ENCODE measurements around the gene PTCD2.

Gene PTCD2

DNA sequence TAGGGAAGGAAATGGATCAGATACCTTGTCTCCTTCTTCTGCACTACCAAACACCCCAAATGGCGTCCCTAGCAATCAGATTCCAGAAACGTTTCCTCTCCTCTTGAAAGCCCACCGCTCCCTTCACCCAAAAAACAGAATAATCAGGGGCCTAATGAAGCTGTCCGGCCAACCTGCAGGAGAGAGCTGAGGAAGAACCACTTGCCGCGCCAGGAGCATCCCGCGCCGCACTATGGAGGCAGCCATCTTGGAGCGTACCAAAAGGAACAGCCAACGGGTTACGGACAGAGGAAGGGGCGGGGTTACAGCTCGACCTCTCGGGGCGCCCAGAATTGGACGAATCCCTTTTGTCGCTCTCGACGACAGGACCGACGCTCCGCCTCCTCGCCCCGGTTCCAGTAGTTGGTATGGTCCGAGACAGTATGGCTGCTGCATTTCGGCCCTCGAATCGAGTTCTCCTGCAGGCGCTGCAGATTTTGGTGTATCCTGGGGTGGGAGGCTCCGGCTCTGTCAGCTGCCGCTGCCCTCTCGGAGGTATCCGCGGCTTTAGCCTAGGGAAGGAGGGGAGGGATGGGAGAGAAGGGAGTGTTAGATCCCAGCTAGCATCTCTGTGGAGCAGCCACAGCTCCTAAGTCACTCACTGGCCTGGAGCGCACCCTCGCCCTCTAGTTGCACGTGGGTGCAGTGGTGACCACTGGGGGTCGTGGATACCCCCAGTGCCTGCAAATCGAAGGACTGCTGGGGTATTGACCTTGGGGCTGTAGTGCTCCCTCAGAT lies at the start of gene PTCD2, which contains the start of gene MRPS27:
TSS of gene PTCD2 (plus strand) at position 398 of the 777 bp plus-strand sequence. CDS start at position 408, 10 bp downstream.
TSS of gene MRPS27 (minus strand) at position 265 of the 777 bp plus-strand sequence. CDS start at position 246, 19 bp downstream.
- H3K4me3 ChIP-seq (ENCODE audit: low read depth, low read length), result peak within 1 kb of the TSS; percentile 70

GRCh38 chr5:72271702-72272101 lies 48.5 kb upstream of the PTCD2 start:
- no peak for DNase-seq (ENCODE audit: low read depth)
- H3K4me3 ChIP-seq (ENCODE audit: low read depth, low read length), result no peak overlapping the region

More for the DNA sequence above, at the start of gene PTCD2, which contains the start of gene MRPS27:
- peak; percentile 98 for DNase-seq (ENCODE audit: low read depth)

GRCh38 chr5:72272398-72272797 lies 47.8 kb upstream of the PTCD2 start:
- DNase-seq (ENCODE audit: low read depth), result no peak
- no peak overlapping the region for H3K4me3 ChIP-seq (ENCODE audit: low read depth, low read length)

GRCh38 chr5:72273547-72273946 lies 46.6 kb upstream of the PTCD2 start:
- no peak overlapping the region for H3K4me3 ChIP-seq (ENCODE audit: low read depth, low read length)
- no peak for DNase-seq (ENCODE audit: low read depth)

- DNase-seq (ENCODE audit: low read depth), result no peak
- no peak overlapping the region for H3K4me3 ChIP-seq (ENCODE audit: low read depth, low read length)
Measured at GRCh38 chr5:72276219-72276752, 43.9 kb upstream of the PTCD2 start.

DNA sequence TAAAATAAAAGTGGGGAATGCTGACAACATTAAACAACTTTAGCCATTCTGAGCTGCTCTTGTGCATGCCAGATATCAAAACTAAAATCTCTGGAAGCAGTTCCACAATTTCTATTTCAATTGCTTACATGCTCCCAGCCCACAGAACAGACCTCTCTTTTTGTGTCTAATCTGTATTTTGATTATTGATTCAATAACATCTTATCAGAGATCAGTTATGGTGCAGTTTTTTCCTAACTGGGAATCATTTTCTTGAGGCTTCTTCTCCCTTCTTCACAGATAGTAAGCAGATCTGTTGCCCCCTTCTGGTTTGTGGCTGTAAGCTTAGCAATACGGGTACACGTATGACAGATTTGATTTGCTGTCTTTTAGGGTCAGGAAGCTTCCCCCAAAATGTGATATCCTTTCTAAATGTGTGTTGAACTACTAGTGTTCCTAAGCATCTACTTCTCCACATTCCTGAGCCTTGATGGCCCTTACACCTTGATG lies 39.5 kb upstream of the PTCD2 start:
- H3K4me3 ChIP-seq (ENCODE audit: low read depth, low read length), result no peak overlapping the region
- peak; percentile 36 for DNase-seq (ENCODE audit: low read depth)

DNA sequence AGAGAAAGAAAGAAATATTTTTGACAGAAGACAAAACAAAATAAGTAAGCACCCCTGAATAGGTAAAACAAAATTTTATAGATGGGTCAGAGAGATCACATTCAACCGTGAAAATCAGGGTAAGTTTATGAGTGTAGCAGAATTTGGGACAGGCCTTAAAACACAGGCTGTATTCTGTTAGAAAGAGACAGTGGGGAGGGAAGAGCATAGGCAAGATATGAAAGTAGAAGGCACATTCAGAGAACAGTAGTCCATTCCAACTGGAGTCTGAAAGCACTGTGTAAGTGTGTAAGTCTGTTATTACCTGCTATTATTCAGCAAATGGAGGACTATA lies 38.8 kb upstream of the PTCD2 start:
- DNase-seq (ENCODE audit: low read depth), result no peak
- no peak overlapping the region for H3K4me3 ChIP-seq (ENCODE audit: low read depth, low read length)

DNA sequence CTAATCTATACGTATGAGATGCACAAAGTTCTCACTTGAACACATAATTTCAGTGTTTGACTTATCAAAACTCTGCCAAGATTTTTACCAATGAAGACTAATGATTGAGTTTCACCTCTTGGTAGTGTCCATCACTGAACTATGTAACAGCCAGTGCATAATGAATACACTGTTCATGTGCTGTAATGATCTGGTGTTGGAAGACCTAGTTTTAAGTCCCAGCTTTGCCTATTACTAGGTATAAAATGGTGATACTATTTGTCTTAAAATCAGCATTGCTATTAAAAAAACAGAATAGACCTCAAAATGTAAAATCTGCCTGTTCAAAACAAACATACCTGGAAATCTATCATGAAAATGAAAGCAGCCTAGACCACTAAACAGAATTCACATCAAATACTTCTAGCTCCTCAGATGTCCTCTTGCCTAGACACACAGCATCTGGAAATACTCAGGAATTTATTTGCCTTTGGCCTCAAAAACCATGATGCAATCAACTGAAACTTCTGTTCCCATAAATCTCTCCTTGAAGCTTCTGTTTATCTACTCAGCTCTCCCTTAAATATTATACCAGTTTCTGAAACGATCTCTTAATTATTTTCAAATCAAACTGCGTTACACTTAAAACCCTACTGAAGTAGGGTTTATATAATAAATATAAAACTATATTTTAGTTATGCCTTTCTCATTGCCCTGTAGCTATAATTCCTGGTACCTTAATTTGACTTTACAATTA lies 38.2 kb upstream of the PTCD2 start:
- no peak overlapping the region for H3K4me3 ChIP-seq (ENCODE audit: low read depth, low read length)
- DNase-seq (ENCODE audit: low read depth), result peak; percentile 81

GRCh38 chr5:72282878-72283277 lies 37.3 kb upstream of the PTCD2 start:
- H3K4me3 ChIP-seq (ENCODE audit: low read depth, low read length), result no peak overlapping the region
- no peak for DNase-seq (ENCODE audit: low read depth)

DNA sequence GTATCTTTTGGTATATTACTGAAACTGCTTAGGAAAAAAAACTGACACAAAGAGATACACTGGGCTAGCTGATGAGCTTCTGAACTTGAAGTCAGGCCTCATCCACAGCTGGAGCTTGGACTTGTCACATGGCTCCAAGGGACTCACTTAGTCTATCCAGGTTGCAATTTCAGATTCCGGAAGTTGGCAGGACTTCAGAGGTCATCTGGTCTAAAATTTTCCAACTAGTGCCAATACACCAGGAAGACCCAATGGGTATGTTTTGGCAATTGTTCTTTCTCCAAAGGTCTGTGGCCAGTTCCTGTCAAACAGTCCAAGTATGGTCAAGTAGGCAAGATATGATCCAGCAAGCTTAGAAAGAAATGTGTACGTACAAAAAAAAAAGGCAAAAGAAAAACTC lies 36.8 kb upstream of the PTCD2 start:
- DNase-seq (ENCODE audit: low read depth), result no peak
- no peak overlapping the region for H3K4me3 ChIP-seq (ENCODE audit: low read depth, low read length)

- no peak overlapping the region for H3K4me3 ChIP-seq (ENCODE audit: low read depth, low read length)
- no peak for DNase-seq (ENCODE audit: low read depth)
Measured at GRCh38 chr5:72284559-72285423, 35.4 kb upstream of the PTCD2 start.

DNA sequence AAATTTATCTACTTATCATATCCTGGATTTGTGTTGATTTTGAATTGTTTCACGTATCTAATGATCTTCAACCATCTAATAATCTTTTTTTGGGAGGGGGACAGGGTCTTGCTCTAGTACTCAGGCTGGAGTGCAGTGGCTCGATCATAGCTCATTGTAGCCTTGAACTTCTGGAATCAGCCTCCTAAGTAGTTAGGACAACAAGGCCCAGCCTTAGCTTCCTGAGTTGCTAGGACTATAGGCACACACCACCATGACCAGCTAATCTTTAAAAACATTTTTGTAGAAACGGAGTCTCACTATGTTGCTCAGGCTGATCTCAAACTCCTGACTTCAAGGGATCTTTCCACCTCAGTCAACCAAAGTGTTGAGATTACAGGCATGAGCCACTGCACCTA lies 34.8 kb upstream of the PTCD2 start:
- no peak overlapping the region for H3K4me3 ChIP-seq (ENCODE audit: low read depth, low read length)
- DNase-seq (ENCODE audit: low read depth), result no peak

DNA sequence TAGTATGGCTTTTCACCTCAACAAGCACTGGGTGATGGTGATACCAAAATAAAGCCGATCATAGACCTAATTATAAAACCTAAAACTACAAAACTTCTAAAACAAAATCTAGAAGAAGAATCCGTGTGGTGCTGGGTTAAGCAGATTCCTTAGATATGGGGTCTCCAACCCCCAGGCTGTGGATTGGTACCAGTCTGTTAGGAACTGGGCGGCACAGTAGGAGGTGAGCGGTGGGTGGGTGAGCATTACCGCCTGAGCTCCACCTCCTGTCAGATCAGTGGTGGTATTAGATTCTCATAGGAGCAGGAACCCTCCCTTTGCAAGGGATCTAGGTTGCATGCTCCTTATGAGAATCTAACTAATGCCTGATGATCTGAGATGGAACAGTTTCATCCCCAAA lies 33.4 kb upstream of the PTCD2 start:
- no peak overlapping the region for H3K4me3 ChIP-seq (ENCODE audit: low read depth, low read length)
- DNase-seq (ENCODE audit: low read depth), result no peak

DNA sequence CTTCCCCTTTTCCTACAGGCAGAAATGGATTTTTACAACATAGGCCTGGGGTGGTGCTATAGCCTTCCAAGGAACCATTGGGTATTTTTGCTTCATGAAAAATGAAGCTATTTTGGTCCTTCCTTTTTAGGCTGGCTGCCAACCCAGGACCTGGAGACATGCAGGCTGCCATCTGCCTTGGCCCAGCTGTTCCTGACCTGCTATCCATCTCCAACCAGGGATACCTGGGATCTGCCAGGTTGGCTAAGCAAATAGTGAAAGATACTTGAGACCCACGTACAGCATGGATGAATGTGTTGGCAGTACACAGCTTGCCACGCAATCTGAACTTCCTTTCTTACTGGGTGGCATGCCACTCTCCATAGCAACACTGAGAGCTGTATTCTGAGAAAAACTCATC lies 31.2 kb upstream of the PTCD2 start:
- no peak overlapping the region for H3K4me3 ChIP-seq (ENCODE audit: low read depth, low read length)
- no peak for DNase-seq (ENCODE audit: low read depth)

DNA sequence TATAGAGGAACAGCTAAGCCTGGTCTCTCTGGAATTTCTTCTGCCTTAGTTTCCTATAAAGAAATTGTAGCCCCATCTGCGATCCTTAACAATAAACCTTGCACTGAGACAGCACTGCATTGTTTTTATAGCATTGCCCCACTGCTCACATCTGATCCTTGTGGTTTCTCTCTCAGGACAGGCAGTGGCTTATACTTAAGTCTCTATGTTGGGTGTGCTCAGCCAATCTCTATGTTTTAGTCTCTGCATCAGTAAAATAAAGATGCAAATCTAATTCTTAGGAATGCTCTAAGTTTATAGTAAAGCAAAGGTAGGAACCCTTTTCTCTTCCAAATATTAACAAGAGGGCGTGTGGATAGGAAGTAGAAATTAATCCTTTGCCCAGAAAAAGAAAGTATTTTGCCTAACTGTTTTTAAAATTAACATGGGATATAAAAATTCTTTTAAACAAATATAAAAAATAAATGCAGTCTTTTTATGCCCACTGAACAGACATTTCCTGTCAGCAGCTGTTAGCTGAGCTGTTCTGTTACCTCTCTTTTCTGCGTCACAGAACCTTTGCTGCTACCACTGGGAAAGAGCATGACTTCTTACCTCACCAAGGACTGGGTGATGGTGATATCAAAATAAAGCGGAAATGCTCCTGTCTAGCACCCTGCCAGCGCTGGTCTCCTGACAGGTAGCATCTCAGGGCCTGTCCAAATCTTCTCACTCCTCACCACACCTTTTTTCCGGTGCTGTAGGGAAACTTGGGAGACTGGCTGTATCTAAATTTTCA lies 29.6 kb upstream of the PTCD2 start:
- DNase-seq (ENCODE audit: low read depth), result peak; percentile 29
- H3K4me3 ChIP-seq (ENCODE audit: low read depth, low read length), result no peak overlapping the region

DNA sequence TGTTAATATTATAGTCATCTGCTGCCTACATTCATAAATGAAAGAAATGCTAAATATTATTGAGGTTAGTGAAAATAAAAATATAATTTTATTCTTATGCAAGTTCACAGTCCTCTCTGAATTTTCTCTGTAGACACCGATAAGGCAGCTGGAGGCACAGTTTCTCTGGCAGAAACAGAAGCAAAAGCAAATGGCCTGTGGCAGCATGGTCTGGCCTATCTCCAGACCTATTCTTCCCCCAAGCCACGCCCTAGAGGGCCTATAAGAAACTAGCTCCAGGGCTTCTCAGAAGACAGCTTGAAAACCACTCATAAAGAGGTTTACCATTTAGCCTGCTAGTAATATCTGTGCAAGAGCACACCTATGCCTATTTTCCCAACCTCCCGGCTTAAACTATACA lies 28.6 kb upstream of the PTCD2 start:
- no peak overlapping the region for H3K4me3 ChIP-seq (ENCODE audit: low read depth, low read length)
- DNase-seq (ENCODE audit: low read depth), result no peak

GRCh38 chr5:72292411-72292810 lies 27.8 kb upstream of the PTCD2 start:
- DNase-seq (ENCODE audit: low read depth), result no peak
- no peak overlapping the region for H3K4me3 ChIP-seq (ENCODE audit: low read depth, low read length)

GRCh38 chr5:72293495-72294055 lies 26.6 kb upstream of the PTCD2 start:
- no peak for DNase-seq (ENCODE audit: low read depth)
- H3K4me3 ChIP-seq (ENCODE audit: low read depth, low read length), result no peak overlapping the region

DNA sequence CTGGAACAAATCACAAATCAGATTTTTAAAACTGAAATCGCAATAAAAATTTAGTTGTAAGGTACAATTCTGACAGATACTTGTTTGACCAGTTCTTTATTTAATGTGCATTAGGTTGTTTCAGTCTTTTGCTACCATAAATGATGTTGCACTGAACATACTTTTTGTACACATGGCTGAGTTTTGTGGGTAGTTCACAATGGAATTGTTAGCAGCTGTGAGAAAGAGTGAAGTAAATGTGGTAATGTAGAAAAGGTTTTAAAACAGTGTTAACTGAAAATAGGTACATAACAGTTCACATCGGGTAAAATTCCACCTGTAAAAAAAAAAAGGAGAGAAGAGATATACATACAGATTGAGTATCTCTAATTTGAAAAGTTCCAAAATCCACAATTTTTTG lies 25.7 kb upstream of the PTCD2 start:
- DNase-seq (ENCODE audit: low read depth), result no peak
- H3K4me3 ChIP-seq (ENCODE audit: low read depth, low read length), result no peak overlapping the region

Measured in skeletal muscle cell (primary cell).